CD4-positive, CD25-positive, alpha-beta regulatory T cell (primary cell): Measurements from ENCODE around the gene VPS18. TPM values are rescaled to one million over a fixed set of nuclear protein-coding genes. Genes with fewer than 3 reads are reported as not detected.

Experiments
- ATAC-seq, 2 donors: fragments of 150-1000 bp; cut with Tn5 transposase; one replicate each; pipeline ENCODE4 v1.10.0; 2021; ENCODE audit warnings: low read depth in 2 of 2, moderate number of reproducible peaks in 2 of 2, moderate library complexity in 1 of 2
- DNase-seq, 3 donors: peaks; one replicate each; pipeline versions ENCODE4 v3.0.0 to v3.0.0-alpha.2; 2012 to 2022; ENCODE audit warnings: mixed read lengths in 1 of 3
- H3K27ac ChIP-seq: one replicate; pipeline ENCODE4 v1.7.0; 2013; ENCODE audit warnings: mild to moderate bottlenecking, low read length; ENCODE audit not compliant: insufficient read depth, poor library complexity, severe bottlenecking
- H3K27me3 ChIP-seq: one replicate; pipeline ENCODE4 v1.7.0; 2013; ENCODE audit warnings: low read length; ENCODE audit not compliant: control insufficient read depth, insufficient read depth
- H3K36me3 ChIP-seq: one replicate; pipeline ENCODE4 v1.7.0; 2013; ENCODE audit warnings: mild to moderate bottlenecking, low read length, moderate library complexity; ENCODE audit not compliant: control insufficient read depth, insufficient read depth
- H3K4me1 ChIP-seq: 2 replicates; pipeline ENCODE4 v1.7.0; 2013; ENCODE audit warnings: mild to moderate bottlenecking, low read length; ENCODE audit not compliant: insufficient read depth, control insufficient read depth, poor library complexity, severe bottlenecking
- H3K4me3 ChIP-seq: one replicate; pipeline ENCODE4 v1.7.0; 2013; ENCODE audit warnings: low read depth, mild to moderate bottlenecking, low read length, moderate library complexity
- H3K9me3 ChIP-seq, 2 experiments: 1 replicate in 1 of 2; 2 replicates in 1 of 2; pipeline ENCODE4 v1.7.0; 2013; ENCODE audit warnings: low read length in 2 of 2, mild to moderate bottlenecking in 1 of 2, moderate library complexity in 1 of 2; ENCODE audit not compliant: control insufficient read depth in 2 of 2
- H3K27ac Mint-ChIP-seq, 3 donors: one replicate each; pipeline ENCODE4 v1.8.0; 2020 to 2022; ENCODE audit warnings: mild to moderate bottlenecking in 3 of 3, mixed read lengths in 3 of 3, moderate library complexity in 2 of 3
- H3K27me3 Mint-ChIP-seq: one replicate; pipeline ENCODE4 v1.8.0; 2022; ENCODE audit warnings: mild to moderate bottlenecking, mixed read lengths
- H3K36me3 Mint-ChIP-seq: one replicate; pipeline ENCODE4 v1.8.0; 2020; ENCODE audit warnings: mixed read lengths
- H3K4me1 Mint-ChIP-seq, 4 donors: one replicate each; pipeline ENCODE4 v1.8.0; 2020 to 2022; ENCODE audit warnings: mixed read lengths in 4 of 4, mild to moderate bottlenecking in 1 of 4
- H3K4me3 Mint-ChIP-seq, 4 donors: one replicate each; pipeline ENCODE4 v1.8.0; 2020 to 2022; ENCODE audit warnings: mild to moderate bottlenecking in 4 of 4, mixed read lengths in 4 of 4, moderate library complexity in 3 of 4
- H3K9me3 Mint-ChIP-seq, 7 donors: one replicate each; pipeline ENCODE4 v1.8.0; 2020 to 2022; ENCODE audit warnings: mixed read lengths in 7 of 7, mild to moderate bottlenecking in 3 of 7, moderate library complexity in 2 of 7
- polyA plus RNA-seq, 4 donors: library from polyadenylated mRNA; unstranded; fragments of 300-500 nt; fragmentation: Illumina TruSeq; gene quantifications; one replicate each; pipeline ENCODE4 v1.2.3, GENCODE V29; 2021
- total RNA-seq: library from RNA; stranded (reverse); gene quantifications from one replicate; pipeline ENCODE4 v1.2.3, GENCODE V29; 2022

The VPS18 gene
- total and polyA plus RNA-seq, 5 donors from 2014 or later, result 19.5 to 26.5 (median 25.1) TPM

DNA sequence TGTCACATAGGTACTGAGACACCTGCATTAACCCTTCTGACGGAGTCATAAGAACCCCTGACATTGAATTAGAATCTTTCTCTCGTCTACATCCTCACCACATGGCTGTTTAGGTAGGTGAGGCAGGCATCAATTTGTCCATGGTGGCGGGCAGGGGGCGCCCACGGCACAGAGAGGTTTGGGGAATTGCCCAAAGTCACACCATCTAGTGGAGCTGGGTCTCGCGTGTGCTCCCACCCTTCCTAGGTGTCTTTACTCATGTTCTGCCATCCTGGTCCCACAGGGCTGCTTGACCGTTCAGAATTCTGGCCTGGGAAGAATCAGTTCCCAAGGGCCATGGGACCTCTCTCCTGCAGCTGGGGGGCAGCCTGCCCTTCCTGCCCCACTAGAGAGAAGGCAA is 20.2 kb downstream of the VPS18 start:
- Mint-ChIP-seq H3K9me3 (peaks cover 0 to 2% (median 0%) of the 10 kb centered on the region in 7 donors), H3K4me3 (no peak overlapping the region), H3K4me1 (peaks cover 0 to 4% (median 1%) of the 10 kb centered on the region in 4 donors), H3K27me3 (no peaks in the 10 kb centered on the region), H3K27ac (no peak overlapping the region), H3K36me3 (no peaks in the 10 kb centered on the region)
- H3K4me3 ChIP-seq, result no peak overlapping the region
- DNase-seq, result no peak
- H3K4me1 ChIP-seq, result no peaks in the 10 kb centered on the region
- no peaks in the 10 kb centered on the region for H3K27me3 ChIP-seq
- ATAC-seq, result no peak
- H3K36me3 ChIP-seq, result no peaks in the 10 kb centered on the region
- H3K27ac ChIP-seq, result no peak overlapping the region
- no peaks in the 10 kb centered on the region for H3K9me3 ChIP-seq

DNA sequence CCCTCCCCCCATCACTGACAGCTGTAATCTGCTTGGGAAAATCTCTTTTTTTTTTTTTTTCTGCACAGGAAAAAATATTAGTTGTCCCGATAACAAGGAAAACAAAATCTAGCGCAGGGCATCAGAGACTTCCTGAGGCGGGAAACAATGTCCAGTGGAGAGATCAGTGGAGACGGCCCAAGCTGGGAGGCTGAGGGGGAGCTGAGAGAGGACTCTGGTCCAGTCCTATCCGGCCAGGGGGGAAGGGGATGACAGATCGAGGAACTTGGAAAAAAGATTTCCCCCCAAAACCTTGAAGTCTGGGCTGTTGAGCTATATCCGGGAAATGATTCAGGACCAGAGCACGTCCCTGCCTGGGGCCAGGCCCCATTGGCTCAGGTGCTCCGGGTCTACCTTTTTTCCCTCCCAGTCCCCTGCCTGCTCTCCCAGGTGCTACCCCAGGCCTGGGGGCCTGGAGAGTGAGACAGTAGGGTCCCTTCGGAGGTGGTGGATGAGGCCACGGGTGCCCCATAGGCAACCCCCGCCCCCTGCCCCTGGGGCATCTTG is 20.9 kb downstream of the VPS18 start:
- no peak for DNase-seq
- no peak for ATAC-seq
- Mint-ChIP-seq H3K27ac (no peak overlapping the region), H3K4me3 (no peak overlapping the region), H3K4me1 (peaks cover 0 to 4% (median 0%) of the 10 kb centered on the region in 4 donors), H3K36me3 (no peaks in the 10 kb centered on the region), H3K27me3 (no peaks in the 10 kb centered on the region), H3K9me3 (peaks cover 0 to 2% (median 0%) of the 10 kb centered on the region in 7 donors)
- Histone ChIP-seq H3K9me3 (no peaks in the 10 kb centered on the region), H3K4me3 (no peak overlapping the region), H3K36me3 (no peaks in the 10 kb centered on the region), H3K4me1 (no peaks in the 10 kb centered on the region), H3K27ac (no peak overlapping the region), H3K27me3 (no peaks in the 10 kb centered on the region)

DNA sequence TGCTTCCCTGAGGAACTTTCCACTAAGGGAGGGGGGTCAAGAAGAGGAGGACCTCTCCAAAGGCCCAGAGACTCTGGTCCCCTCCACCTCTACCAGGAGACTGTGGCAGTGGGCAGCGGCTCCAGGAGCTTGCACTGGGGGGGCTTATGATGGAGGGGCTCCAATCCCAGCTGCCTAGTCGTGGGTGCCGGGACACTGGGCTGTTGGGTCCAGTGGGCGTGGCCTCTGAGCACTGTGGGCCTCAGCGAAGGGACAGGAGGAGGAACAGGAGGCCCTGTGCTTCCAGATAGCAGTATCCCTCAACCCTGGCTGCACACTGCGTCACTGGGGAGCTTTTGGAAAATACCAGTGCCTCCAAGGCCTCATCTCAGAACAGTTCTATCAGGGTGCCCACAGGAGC is 21.4 kb downstream of the VPS18 start:
- no peak overlapping the region for H3K4me3 Mint-ChIP-seq
- no peaks in the 10 kb centered on the region for H3K4me1 ChIP-seq
- H3K27ac ChIP-seq, result no peak overlapping the region
- no peaks in the 10 kb centered on the region for H3K9me3 ChIP-seq
- no peak overlapping the region for H3K4me3 ChIP-seq
- DNase-seq (no peak), ATAC-seq (no peak)
- no peak overlapping the region for H3K27ac Mint-ChIP-seq
- H3K36me3 ChIP-seq, result no peaks in the 10 kb centered on the region
- peaks cover 0 to 4% (median 0%) of the 10 kb centered on the region in 4 donors for H3K4me1 Mint-ChIP-seq
- H3K27me3 ChIP-seq, result no peaks in the 10 kb centered on the region
- no peaks in the 10 kb centered on the region for H3K36me3 Mint-ChIP-seq
- H3K27me3 Mint-ChIP-seq, result no peaks in the 10 kb centered on the region
- H3K9me3 Mint-ChIP-seq, result peaks cover 0 to 2% (median 0%) of the 10 kb centered on the region in 7 donors

DNA sequence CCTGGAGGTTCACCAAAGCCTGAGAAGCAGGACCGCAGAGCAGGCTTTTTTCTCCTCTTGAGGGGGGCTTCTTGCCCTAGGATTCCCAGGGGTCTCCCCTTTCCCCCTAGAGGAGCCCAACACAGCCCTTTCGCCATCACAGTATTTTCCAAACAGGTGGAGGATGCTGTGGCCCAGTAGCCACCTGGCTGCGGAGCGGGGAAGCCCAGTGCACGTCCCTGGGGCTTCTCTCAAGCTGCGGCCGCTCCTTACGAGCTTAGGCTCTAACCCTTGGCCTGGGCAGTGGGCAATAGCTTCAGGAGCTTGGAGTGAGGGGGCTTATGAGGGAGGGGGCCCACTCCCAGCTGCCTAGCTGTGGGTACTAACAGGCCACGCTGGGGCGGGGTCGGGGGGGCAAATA is 23.3 kb downstream of the VPS18 start:
- ATAC-seq, result no peak

DNA sequence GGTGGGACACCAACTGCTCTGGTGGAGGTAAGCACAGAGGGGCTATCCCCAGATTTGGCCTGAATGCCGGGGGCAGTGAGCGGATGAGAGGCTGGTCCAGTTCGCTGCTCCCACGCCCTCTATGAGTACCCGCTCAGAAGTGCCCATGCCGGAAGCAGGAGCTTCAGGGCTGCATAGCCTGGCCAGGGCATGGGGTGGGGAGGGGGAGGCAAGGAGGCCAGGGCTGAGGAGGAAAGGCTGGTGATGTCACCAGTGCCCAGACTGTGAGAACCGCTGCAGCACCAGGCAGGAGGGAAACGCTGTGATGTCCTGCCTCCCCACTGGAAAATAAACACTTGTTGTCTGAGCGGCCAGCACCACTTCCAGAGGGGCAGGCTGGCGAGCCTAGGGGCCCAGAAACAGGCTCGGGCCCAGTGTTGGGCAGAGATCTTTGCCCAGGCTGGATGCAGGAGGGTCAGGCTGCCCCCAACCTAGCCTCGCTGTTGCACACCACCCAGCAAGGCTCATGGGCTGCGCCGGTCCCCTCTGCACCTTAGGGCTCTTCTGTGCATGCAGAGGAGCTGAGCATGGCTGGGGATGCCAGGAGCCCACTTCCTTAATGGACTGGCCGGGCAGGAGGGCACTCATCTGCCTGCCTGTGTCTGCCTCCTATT is 24.0 kb downstream of the VPS18 start:
- H3K27ac Mint-ChIP-seq, result no peak overlapping the region
- no peak overlapping the region for H3K4me3 Mint-ChIP-seq
- Histone ChIP-seq H3K36me3 (no peaks in the 10 kb centered on the region), H3K4me1 (no peaks in the 10 kb centered on the region), H3K27ac (no peak overlapping the region), H3K9me3 (no peaks in the 10 kb centered on the region), H3K27me3 (no peaks in the 10 kb centered on the region), H3K4me3 (no peak overlapping the region)
- ATAC-seq (no peak), DNase-seq (no peak)
- H3K36me3 Mint-ChIP-seq, result no peaks in the 10 kb centered on the region
- no peaks in the 10 kb centered on the region for H3K27me3 Mint-ChIP-seq
- no peaks in the 10 kb centered on the region for H3K4me1 Mint-ChIP-seq
- peaks cover 0 to 3% (median 0%) of the 10 kb centered on the region in 7 donors for H3K9me3 Mint-ChIP-seq

More for the DNA sequence above, 23.3 kb downstream of the VPS18 start:
- Histone ChIP-seq H3K36me3 (no peaks in the 10 kb centered on the region), H3K27me3 (no peaks in the 10 kb centered on the region), H3K4me3 (no peak overlapping the region), H3K27ac (no peak overlapping the region), H3K4me1 (no peaks in the 10 kb centered on the region), H3K9me3 (no peaks in the 10 kb centered on the region)
- no peak for DNase-seq
- Mint-ChIP-seq H3K36me3 (no peaks in the 10 kb centered on the region), H3K4me3 (no peak overlapping the region), H3K27ac (no peak overlapping the region), H3K4me1 (no peaks in the 10 kb centered on the region), H3K9me3 (peaks cover 0 to 2% (median 0%) of the 10 kb centered on the region in 7 donors), H3K27me3 (no peaks in the 10 kb centered on the region)

DNA sequence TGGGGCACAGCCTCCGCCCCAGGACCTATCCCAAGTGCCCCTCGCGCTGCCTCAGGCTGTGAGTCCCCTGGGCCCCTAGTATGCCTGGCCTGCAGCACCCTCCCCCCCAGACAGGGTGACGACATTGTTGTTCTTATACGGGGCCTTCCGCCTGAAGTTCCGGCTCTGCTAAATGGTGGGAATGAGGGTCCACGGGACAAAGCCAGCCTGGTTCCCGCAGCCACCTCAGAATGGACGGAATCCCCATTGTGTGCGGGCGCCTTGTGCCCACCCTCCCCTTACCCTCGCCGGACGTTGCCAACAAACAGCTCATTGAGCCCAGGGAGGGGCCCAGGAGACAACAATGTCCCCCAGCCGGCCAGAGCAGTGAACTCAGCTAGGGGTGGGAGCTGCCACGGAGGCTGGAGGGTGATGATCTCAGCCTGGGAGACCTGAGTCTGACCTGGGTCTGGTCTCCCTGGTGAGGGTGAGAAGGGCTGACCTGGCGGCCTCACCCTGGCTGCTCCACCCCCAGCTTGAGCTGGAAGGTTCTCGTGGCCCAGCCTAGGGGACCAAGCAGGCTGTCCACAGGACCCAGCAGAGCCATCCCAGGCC is 24.6 kb downstream of the VPS18 start:
- ATAC-seq, result no peak
- H3K4me3 Mint-ChIP-seq, result no peak overlapping the region

DNA sequence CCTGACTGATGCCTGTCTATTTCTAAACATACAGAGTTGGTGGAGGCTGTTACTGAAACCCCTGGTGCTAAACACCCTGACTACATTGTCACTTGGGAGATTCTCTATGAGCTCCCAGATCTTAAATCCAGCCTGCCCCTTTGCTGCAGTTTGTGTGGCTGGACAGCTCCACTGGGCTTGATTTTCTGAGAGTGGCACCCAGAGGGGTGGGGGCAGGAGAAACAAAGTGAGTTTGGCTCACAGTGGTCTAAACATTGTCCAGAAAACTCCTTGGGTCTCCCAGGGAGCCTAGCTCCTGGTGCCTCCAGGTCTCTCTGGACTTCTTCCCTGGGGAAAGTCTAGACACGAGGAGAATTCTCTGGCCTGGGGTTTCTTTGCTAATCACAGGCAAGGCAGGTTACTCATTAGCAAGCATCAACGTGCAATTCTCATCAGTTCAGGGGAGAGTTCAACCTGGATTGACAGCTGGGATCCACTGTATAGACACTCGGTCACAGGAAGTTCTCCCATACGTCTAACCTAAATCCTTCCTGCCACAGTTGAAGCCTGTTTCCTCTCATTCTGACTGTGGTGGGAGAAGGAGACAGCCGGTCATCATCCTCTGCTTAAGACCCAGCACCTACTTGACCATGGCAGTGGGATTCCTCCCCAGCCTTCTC is 27.8 kb downstream of the VPS18 start:
- Mint-ChIP-seq H3K4me3 (no peak overlapping the region), H3K27me3 (peaks cover 23% of the 10 kb centered on the region), H3K9me3 (peaks cover 0 to 3% (median 0%) of the 10 kb centered on the region in 7 donors), H3K4me1 (peaks cover 0 to 16% (median 10%) of the 10 kb centered on the region in 4 donors), H3K27ac (no peak overlapping the region), H3K36me3 (no peaks in the 10 kb centered on the region)
- Histone ChIP-seq H3K27ac (no peak overlapping the region), H3K27me3 (peaks cover 3% of the 10 kb centered on the region), H3K4me3 (no peak overlapping the region), H3K36me3 (no peaks in the 10 kb centered on the region), H3K4me1 (peaks cover 16% of the 10 kb centered on the region), H3K9me3 (no peaks in the 10 kb centered on the region)
- ATAC-seq (no peak), DNase-seq (no peak)

More for the DNA sequence above, 24.6 kb downstream of the VPS18 start:
- Histone ChIP-seq H3K36me3 (no peaks in the 10 kb centered on the region), H3K27me3 (no peaks in the 10 kb centered on the region), H3K9me3 (no peaks in the 10 kb centered on the region), H3K27ac (no peak overlapping the region), H3K4me3 (no peak overlapping the region), H3K4me1 (no peaks in the 10 kb centered on the region)
- no peaks in the 10 kb centered on the region for H3K27me3 Mint-ChIP-seq
- no peaks in the 10 kb centered on the region for H3K36me3 Mint-ChIP-seq
- no peak overlapping the region for H3K27ac Mint-ChIP-seq
- H3K9me3 Mint-ChIP-seq, result peaks cover 0 to 3% (median 0%) of the 10 kb centered on the region in 7 donors
- DNase-seq, result no peak
- H3K4me1 Mint-ChIP-seq, result no peaks in the 10 kb centered on the region
